ENCODE data around the gene DEAF1. TPM values are rescaled to one million over a fixed set of nuclear protein-coding genes. Genes with fewer than 3 reads are reported as not detected.

DEAF1 gene
- total RNA-seq, 4 donors from 2014 or later: 61.8 to 103 (median 87.6) TPM

DNA sequence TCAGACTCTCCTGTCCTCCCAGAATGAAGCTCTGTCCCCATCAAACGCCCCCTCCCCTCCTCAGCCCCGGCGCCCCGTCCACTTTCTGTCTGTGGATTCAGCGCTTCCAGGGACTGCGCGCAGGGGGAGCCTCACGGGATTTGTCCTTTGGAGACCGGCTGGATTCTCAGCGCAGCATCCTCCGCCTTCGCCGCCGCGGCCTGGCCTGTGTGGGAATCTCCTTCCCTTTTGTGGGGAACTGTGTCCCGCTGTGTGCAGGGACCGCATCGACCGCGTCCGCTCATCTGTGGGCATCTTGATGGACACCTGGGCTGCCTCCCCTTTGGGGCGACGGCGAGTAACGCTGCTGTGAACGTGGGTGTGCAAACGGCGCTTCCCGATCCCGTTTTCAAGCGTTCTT, 67.0 kb downstream of the DEAF1 start:
- Histone ChIP-seq H3K9me3 (no peaks in the 10 kb centered on the region), H3K4me1 (no peaks in the 10 kb centered on the region), H3K36me3 (no peaks in the 10 kb centered on the region), H3K27me3 (no peaks in the 10 kb centered on the region), H3K4me3 (replicated peaks in 1 of 3) (no peak overlapping the region), H3K27ac (no peak overlapping the region)
- DNase-seq: no peak
- intact Hi-C loops (cut with DNase I): no loop called here
- TF ChIP-seq POLR2A (IDR thresholded peaks at IDR 0.05): no peak
- TF ChIP-seq CTCF (IDR thresholded peaks at IDR 0.05): no peak
- 92 to 95% methylated on average over 31 of the region's 31 CpGs for WGBS, 2 donors

DNA sequence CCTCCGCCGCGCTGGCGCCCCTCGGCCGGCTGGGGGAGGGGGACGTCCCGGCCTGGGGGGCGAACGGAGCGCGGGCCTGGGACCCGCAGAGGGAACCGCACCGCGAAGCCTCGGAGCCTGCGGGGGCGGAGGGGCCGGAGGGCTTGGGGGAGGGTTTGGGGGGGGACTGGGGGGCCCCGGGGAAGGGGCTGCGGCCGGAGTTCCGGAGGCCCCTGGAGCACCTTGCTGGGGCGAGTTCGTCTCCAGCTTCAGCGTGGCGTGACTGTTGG, 67.8 kb downstream of the DEAF1 start:
- Histone ChIP-seq H3K27me3 (no peaks in the 10 kb centered on the region), H3K36me3 (no peaks in the 10 kb centered on the region), H3K9me3 (no peaks in the 10 kb centered on the region), H3K4me1 (no peaks in the 10 kb centered on the region), H3K4me3 (replicated peaks in 1 of 3) (no peak overlapping the region), H3K27ac (no peak overlapping the region)
- TF ChIP-seq CTCF (IDR thresholded peaks at IDR 0.05) (no peak), POLR2A (IDR thresholded peaks at IDR 0.05) (no peak)
- DNase-seq: no peak
- 53 to 67% methylated on average over 2 to 4 of the region's 28 CpGs for WGBS, 2 donors
- intact Hi-C loops (cut with DNase I): no loop called here

DNA sequence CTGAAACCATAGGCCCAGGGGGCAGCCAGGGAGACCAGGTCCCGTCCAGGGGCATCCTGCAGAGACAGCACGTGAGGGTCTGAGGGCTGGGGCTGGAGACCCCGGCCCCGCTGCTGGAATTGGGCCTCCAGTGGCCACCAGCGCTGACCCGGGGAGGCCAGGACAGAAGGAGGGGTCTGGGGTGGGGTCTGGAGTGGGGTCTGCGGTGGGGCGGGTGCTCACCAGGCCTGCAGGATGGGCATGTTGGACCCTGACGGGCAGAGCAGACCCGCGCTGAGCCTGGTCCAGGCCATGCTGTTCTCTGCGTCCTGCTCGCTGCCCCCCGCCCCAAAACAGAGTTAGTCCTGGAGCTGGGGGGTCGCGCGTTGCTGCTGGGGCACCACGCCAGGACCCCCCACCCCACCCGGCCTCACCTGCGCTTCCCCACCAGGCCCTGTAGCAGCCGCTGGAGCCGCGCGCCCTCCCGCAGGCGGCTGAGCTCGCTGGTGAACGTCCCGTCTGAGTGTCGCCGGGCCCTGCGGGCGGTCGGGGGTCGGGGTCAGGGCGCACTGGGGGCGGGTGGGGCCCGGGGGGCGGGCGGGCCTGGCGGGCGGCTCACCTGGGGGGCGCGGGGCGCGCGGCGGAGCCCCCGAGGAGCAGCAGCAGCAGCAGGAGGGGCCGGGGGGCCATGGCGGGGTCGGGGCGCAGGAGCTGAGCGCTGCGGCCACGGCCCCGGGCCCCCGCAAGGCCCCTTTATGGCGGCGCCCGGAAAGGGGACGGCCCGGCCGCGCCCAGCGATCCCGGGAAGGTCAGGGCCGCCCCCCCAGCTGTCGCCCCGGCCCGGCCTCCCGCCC, 68.3 kb downstream of the DEAF1 start, which contains the start of gene SCT:
Gene SCT, minus strand, starts transcription at position 707 of the 833 bp plus-strand sequence. Its CDS starts 38 bp downstream, at position 669.
- H3K4me3 ChIP-seq (replicated peaks in 1 of 3): no peak within 1 kb of the TSS
- no peak within 1 kb of the TSS for H3K27ac ChIP-seq
- no peak for TF ChIP-seq CTCF (IDR thresholded peaks at IDR 0.05)
- TF ChIP-seq POLR2A (IDR thresholded peaks at IDR 0.05): no peak
- no peaks in the 10 kb centered on the region for H3K27me3 ChIP-seq
- intact Hi-C loops (cut with DNase I): no loop called here
- H3K9me3 ChIP-seq: no peaks in the 10 kb centered on the region
- 38 to 100% methylated on average over 2 to 6 of the region's 72 CpGs for WGBS, 2 donors
- no peak for DNase-seq
- no peaks in the 10 kb centered on the region for H3K4me1 ChIP-seq
- no peaks in the 10 kb centered on the region for H3K36me3 ChIP-seq

- Histone ChIP-seq H3K9me3 (no peaks in the 10 kb centered on the region), H3K27me3 (no peaks in the 10 kb centered on the region), H3K36me3 (no peaks in the 10 kb centered on the region), H3K27ac (no peak overlapping the region), H3K4me1 (no peaks in the 10 kb centered on the region), H3K4me3 (replicated peaks in 1 of 3) (no peak overlapping the region)
- intact Hi-C loops (cut with DNase I): no loop called here
- WGBS, 2 donors: 84 to 88% methylated on average over 19 of the region's 22 CpGs
- DNase-seq: no peak
- no peak for TF ChIP-seq POLR2A (IDR thresholded peaks at IDR 0.05)
- no peak for TF ChIP-seq CTCF (IDR thresholded peaks at IDR 0.05)
These were observed 69.3 kb downstream of the DEAF1 start for GRCh38 chr11:625636-626268.
